Endodermal cell (in vitro differentiated cells): Measurements from ENCODE around the gene NKAP. TPM values are rescaled to one million over a fixed set of nuclear protein-coding genes. Genes with fewer than 3 reads are reported as not detected.

ENCODE experiments used
- DNase-seq: peaks from one replicate; pipeline ENCODE4 v3.0.0-alpha.2; 2017
- H3K27ac ChIP-seq: 2 replicates; pipeline ENCODE4 v1.5.1; 2013; ENCODE audit warnings: mild to moderate bottlenecking, low read depth, low read length, moderate library complexity
- H3K27me3 ChIP-seq: 2 replicates; pipeline ENCODE4 v1.6.1; 2013; ENCODE audit warnings: mild to moderate bottlenecking, low read length, moderate library complexity; ENCODE audit not compliant: insufficient read depth, control insufficient read depth, poor library complexity, severe bottlenecking
- H3K36me3 ChIP-seq: 2 replicates; pipeline ENCODE4 v1.7.0; 2013; ENCODE audit warnings: mild to moderate bottlenecking, low read length, moderate library complexity; ENCODE audit not compliant: control insufficient read depth, insufficient read depth
- H3K4me1 ChIP-seq: one replicate; pipeline ENCODE4 v1.7.0; 2013; ENCODE audit warnings: low read length; ENCODE audit not compliant: control insufficient read depth, insufficient read depth
- H3K4me3 ChIP-seq: 2 replicates; pipeline ENCODE4 v1.5.1; 2013; ENCODE audit warnings: mild to moderate bottlenecking, low read length, moderate library complexity
- H3K9ac ChIP-seq: 2 replicates; pipeline ENCODE4 v1.6.1; 2013; ENCODE audit warnings: mild to moderate bottlenecking, low read length, moderate library complexity; ENCODE audit not compliant: poor library complexity, severe bottlenecking; ENCODE audit errors: extremely low read depth
- H3K9me3 ChIP-seq: 2 replicates; pipeline ENCODE4 v1.6.1; 2013; ENCODE audit warnings: mild to moderate bottlenecking, low read length, moderate library complexity; ENCODE audit not compliant: control insufficient read depth
- H3K27ac Mint-ChIP-seq: 2 replicates; pipeline ENCODE4 v1.8.0; 2020; ENCODE audit warnings: mixed read lengths
- H3K27me3 Mint-ChIP-seq: 2 replicates; pipeline ENCODE4 v1.8.0; 2021; ENCODE audit warnings: mild to moderate bottlenecking, mixed read lengths; ENCODE audit not compliant: insufficient read depth
- H3K36me3 Mint-ChIP-seq: 2 replicates; pipeline ENCODE4 v1.8.0; 2020; ENCODE audit warnings: low read depth, mixed read lengths
- H3K4me1 Mint-ChIP-seq: 2 replicates; pipeline ENCODE4 v1.8.0; 2020; ENCODE audit warnings: mixed read lengths
- H3K4me3 Mint-ChIP-seq: 2 replicates; pipeline ENCODE4 v1.8.0; 2020; ENCODE audit warnings: mild to moderate bottlenecking, moderate library complexity, mixed read lengths
- H3K9me3 Mint-ChIP-seq: 2 replicates; pipeline ENCODE4 v1.8.0; 2020; ENCODE audit warnings: mild to moderate bottlenecking, mixed read lengths
- CTCF ChIP-seq: fragments of 200-600 bp; sonication (generic); conservative IDR thresholded peaks from 2 replicates; pipeline ENCODE4 v1.5.0; 2021; ENCODE audit warnings: antibody characterized with exemption, mild to moderate bottlenecking
- WGBS, 2 experiments: methylation state at CpG; one replicate each; pipeline versions ENCODE4 v1.1.5 to v1.1.7; 2013; ENCODE audit warnings: missing lambda C conversion rate in 2 of 2, mixed read lengths in 1 of 2; ENCODE audit not compliant: insufficient coverage in 1 of 2, insufficient read length in 1 of 2; 5-methylcytosine and 5-hydroxymethylcytosine counted together
- total RNA-seq, 2 donors: library from RNA; stranded (reverse); fragmentation: NEBNext Ultra II Directional in 1 of 2; extraction: Animal tissue kit (Norgen Biotek cat#: 25700) in 1 of 2; gene quantifications; 2 replicates in 1 of 2; 3 replicates in 1 of 2; pipeline ENCODE4 v1.2.1, GENCODE V29; 2021

The NKAP gene
- total RNA-seq, 2 donors from 2014 or later, result 7.7 to 10.8 TPM

GRCh38 chrX:119871245-119871598 is 72.3 kb downstream of the NKAP start:
- Histone ChIP-seq H3K27ac (peak overlapping the region; percentile 17), H3K9ac (peak overlapping the region; percentile 84), H3K4me1 (no peaks in the 10 kb centered on the region), H3K4me3 (peak overlapping the region; percentile 93), H3K27me3 (no peaks in the 10 kb centered on the region), H3K9me3 (no peaks in the 10 kb centered on the region), H3K36me3 (no peaks in the 10 kb centered on the region)
- H3K4me1 Mint-ChIP-seq, result no peaks in the 10 kb centered on the region
- H3K9me3 Mint-ChIP-seq, result peaks cover 47% of the 10 kb centered on the region
- no peaks in the 10 kb centered on the region for H3K27me3 Mint-ChIP-seq
- peak overlapping the region; percentile 76 for H3K4me3 Mint-ChIP-seq
- WGBS, 2 experiments, result 0% methylated on average over 26 of the region's 26 CpGs; no CpG with 5 or more reads in 1 of the 2 experiments
- no peak for DNase-seq
- TF ChIP-seq CTCF, result no peak
- peaks cover 8% of the 10 kb centered on the region for H3K36me3 Mint-ChIP-seq
- H3K27ac Mint-ChIP-seq, result peak overlapping the region; percentile 97

Other genes starting within 250 kb of the NKAP start
- 1 to 10 TPM; 1.7 to 2.7 TPM for gene SOWAHD, start 185.2 kb downstream of the NKAP start, total RNA-seq
- 1,000 to 10,000 TPM; 1,848 to 1,992 TPM for gene RPL39, start 152.1 kb downstream of the NKAP start, total RNA-seq
- gene UPF3B, start 90.8 kb downstream of the NKAP start, total RNA-seq, result 10 to 100 TPM; 19.0 to 21.9 TPM
- 1 to 10 TPM; 9.3 to 9.8 TPM for gene RNF113A, start 72.0 kb downstream of the NKAP start, total RNA-seq
- gene NDUFA1, start 71.9 kb downstream of the NKAP start, total RNA-seq, result 10 to 100 TPM; 63.9 to 87.5 TPM
- gene AKAP14, start 47.9 kb downstream of the NKAP start, total RNA-seq, result under 1 TPM in 1 of 2 donors, not detected in 1; 0.79 TPM
- gene RHOXF2B, start 133.9 kb upstream of the NKAP start, total RNA-seq, result not detected
- under 1 TPM; 0.37 to 0.46 TPM for gene RHOXF1, start 172.2 kb upstream of the NKAP start, total RNA-seq
- gene RHOXF2, start 214.9 kb upstream of the NKAP start, total RNA-seq, result not detected